ENCODE results near the gene C1QTNF8.

DNA sequence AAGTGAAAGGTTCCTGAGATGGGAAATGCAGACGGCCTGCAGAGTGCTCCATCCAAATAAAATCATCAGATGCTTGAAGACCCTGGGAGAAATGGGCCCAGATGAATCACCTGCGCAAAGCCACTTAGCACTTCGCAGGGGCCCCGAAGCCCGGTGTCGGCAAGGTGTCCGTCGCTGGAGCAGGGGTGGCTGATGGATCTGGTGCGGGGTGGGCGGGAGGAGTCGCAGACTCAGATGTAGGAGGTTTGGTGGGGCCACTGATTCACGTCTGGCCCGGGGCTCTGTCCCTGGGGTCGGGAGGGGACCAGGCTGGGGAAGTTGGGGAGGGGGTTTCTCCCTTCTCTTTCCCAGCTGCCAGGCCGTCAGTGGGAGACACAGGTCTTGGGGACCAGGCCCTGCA, 45.1 kb downstream of the C1QTNF8 start:
- TF ChIP-seq YY1 (IDR thresholded peaks at IDR 0.05; ENCODE audit: insufficient read depth, insufficient read length): no peak
- no peak for TF ChIP-seq SUZ12 (IDR thresholded peaks at IDR 0.05; ENCODE audit: extremely low read depth, insufficient read depth, insufficient read length)
- no peak for TF ChIP-seq ZNF274 (IDR thresholded peaks at IDR 0.05; ENCODE audit: low read depth, low read length)

All from NT2/D1 (cell line).